Measurements from ENCODE around the gene ZXDC.

DNA sequence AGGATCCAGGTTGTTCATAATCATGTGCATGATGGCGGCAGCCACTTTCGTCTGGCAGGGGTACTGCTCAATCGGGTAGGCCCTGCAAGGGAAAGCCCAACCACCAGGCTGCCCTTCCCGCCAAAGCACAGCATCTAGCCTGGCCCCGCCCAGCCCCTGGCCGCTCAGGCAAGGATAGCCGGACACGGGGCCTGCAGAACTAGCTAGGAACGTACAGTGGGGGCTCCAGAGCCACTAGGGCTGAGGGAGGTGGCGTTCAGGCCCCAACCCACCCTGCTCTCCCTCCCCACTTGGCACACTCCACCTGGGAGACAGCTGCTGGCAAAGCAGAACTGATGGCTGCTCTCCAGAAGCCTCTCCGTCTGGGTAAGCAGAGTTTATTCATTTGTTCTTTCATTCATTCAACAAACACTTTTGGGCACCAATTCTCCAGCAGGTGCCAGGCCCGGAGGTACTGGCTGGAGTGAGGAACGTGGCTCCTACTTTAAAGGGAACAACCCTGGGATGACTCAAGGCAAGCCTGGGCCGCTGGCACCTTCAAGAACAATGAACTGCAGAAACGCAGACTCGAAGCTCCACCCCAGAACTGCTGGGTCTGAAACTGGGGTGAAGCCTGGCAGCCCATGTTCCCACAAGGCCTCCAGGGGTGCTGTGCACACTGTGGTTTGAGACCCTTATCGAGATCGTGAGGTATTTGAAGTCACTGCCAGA lies 34.1 kb upstream of the ZXDC start:
- TF ChIP-seq, protein P1, sequence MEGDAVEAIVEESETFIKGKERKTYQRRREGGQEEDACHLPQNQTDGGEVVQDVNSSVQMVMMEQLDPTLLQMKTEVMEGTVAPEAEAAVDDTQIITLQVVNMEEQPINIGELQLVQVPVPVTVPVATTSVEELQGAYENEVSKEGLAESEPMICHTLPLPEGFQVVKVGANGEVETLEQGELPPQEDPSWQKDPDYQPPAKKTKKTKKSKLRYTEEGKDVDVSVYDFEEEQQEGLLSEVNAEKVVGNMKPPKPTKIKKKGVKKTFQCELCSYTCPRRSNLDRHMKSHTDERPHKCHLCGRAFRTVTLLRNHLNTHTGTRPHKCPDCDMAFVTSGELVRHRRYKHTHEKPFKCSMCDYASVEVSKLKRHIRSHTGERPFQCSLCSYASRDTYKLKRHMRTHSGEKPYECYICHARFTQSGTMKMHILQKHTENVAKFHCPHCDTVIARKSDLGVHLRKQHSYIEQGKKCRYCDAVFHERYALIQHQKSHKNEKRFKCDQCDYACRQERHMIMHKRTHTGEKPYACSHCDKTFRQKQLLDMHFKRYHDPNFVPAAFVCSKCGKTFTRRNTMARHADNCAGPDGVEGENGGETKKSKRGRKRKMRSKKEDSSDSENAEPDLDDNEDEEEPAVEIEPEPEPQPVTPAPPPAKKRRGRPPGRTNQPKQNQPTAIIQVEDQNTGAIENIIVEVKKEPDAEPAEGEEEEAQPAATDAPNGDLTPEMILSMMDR (IDR thresholded peaks at IDR 0.05; ENCODE audit: poor library complexity) = no peak
- no peak for TF ChIP-seq EZH2phosphoT487 (IDR thresholded peaks at IDR 0.05; ENCODE audit: low read depth, severe bottlenecking, unreplicated experiment)
